ENCODE measurements around the gene ZG16. TPM values are rescaled to one million over a fixed set of nuclear protein-coding genes. Genes with fewer than 3 reads are reported as not detected.

Gene ZG16
- total RNA-seq, 5 donors from 2014 or later (not counting 1 experiment from before 2014, with no cell fraction given), result 0.09 to 0.15 TPM; not detected in 3

- ATAC-seq (replicated peaks in 1 of 4) (peak; percentile 33 to 54 (median 38)), DNase-seq (peak; percentile 77 to 94 (median 84))
- H3K27me3 Mint-ChIP-seq, result no peaks in the 10 kb centered on the region
- peaks cover 0 to 19% of the 10 kb centered on the region in 2 donors for H3K36me3 ChIP-seq (ENCODE audit: control insufficient read depth in 2 of 2, extremely low read depth in 1 of 2, insufficient read depth in 1 of 2, low read length in 1 of 2)
- peak overlapping the region; percentile 98 for H3K27ac Mint-ChIP-seq
- ChIA-PET POLR2A (interaction anchor here (0.5 to 1.2 kb wide), 9 partner anchors 8 to 257 kb away, joined by 3 to 8 read pairs (median 3); partner anchors contain the start of genes KIF22 (in 1 of the 2) and PAGR1 (in 1 of the 2)), CTCF (interaction anchor here (0.8 to 2.3 kb wide), 11 partner anchors 8 to 188 kb away, joined by 3 to 42 read pairs (median 6); partner anchors contain the start of genes MVP (in 2 of the 2), PAGR1 (in 2 of the 2), HIRIP3 (in 1 of the 2) and KIF22 (in 1 of the 2))
- H3K27ac ChIP-seq (ENCODE audit: low read length), result peak overlapping the region; percentile 78
- peaks cover 14% of the 10 kb centered on the region for H3K36me3 Mint-ChIP-seq
- under 1% methylated on average over 55 of the region's 69 CpGs for WGBS (ENCODE audit: insufficient coverage)
- H3K9me3 Mint-ChIP-seq, result no peaks in the 10 kb centered on the region
- H3K4me3 Mint-ChIP-seq, result peak overlapping the region; percentile 86 to 92 (median 87)
- H3K4me1 Mint-ChIP-seq, result peaks cover 57 to 63% (median 59%) of the 10 kb centered on the region in 3 donors
- H3K27me3 ChIP-seq (replicated peaks in 1 of 2; ENCODE audit: control insufficient read depth in 2 of 2, extremely low read depth in 1 of 2, insufficient read depth in 2 of 2, low read length in 1 of 2), result peaks cover 0 to 12% of the 10 kb centered on the region in 2 experiments
- H3K9me3 ChIP-seq, result no peaks in the 10 kb centered on the region
- H3K4me3 ChIP-seq (ENCODE audit: control insufficient read depth in 1 of 2, extremely low read depth in 1 of 2, low read length in 1 of 2), result peak overlapping the region; percentile 56 to 59
- peaks cover 40 to 70% of the 10 kb centered on the region in 2 experiments for H3K4me1 ChIP-seq (ENCODE audit: control insufficient read depth in 1 of 2, extremely low read depth in 1 of 2, insufficient read depth in 2 of 2, low read length in 2 of 2)
These were observed 29.6 kb downstream of the ZG16 start for GRCh38 chr16:29807426-29808218.

DNA sequence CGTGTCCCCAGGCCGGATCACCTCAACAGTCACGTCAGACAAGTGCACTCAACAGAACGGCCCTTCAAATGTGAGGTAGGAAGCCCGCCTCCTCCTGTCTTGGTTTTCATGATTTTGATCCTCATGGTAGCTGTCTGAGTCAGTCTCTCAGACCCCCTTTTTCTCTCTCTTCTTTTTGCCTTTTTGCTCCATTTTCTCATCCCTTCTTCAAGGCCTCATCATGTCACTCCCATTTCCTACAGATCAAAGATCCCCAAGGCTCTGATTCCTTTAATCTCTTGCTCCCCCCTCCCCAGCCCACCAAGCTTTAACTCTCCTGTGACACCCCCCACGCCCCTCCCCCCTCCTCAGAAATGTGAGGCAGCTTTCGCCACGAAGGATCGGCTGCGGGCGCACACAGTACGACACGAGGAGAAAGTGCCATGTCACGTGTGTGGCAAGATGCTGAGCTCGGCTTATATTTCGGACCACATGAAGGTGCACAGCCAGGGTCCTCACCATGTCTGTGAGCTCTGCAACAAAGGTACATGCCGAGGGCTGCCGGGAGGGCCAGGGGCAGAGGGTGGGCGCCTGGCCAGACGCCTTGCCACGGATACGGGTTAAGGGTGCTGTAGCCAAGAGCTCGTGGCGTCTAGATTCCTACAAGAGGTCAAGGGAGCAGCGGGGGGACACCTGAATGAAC is 30.3 kb downstream of the ZG16 start:
- H3K4me1 Mint-ChIP-seq, result peaks cover 55 to 69% (median 65%) of the 10 kb centered on the region in 3 donors
- H3K27ac Mint-ChIP-seq, result peak overlapping the region; percentile 98
- Histone ChIP-seq H3K9me3 (no peaks in the 10 kb centered on the region), H3K27me3 (replicated peaks in 1 of 2; ENCODE audit: control insufficient read depth in 2 of 2, extremely low read depth in 1 of 2, insufficient read depth in 2 of 2, low read length in 1 of 2) (peaks cover 0 to 16% of the 10 kb centered on the region in 2 experiments), H3K36me3 (ENCODE audit: control insufficient read depth in 2 of 2, extremely low read depth in 1 of 2, insufficient read depth in 1 of 2, low read length in 1 of 2) (peaks cover 0 to 19% of the 10 kb centered on the region in 2 donors), H3K4me1 (ENCODE audit: control insufficient read depth in 1 of 2, extremely low read depth in 1 of 2, insufficient read depth in 2 of 2, low read length in 2 of 2) (peaks cover 40 to 75% of the 10 kb centered on the region in 2 experiments), H3K27ac (ENCODE audit: low read length) (peak overlapping the region; percentile 78), H3K4me3 (ENCODE audit: control insufficient read depth in 1 of 2, extremely low read depth in 1 of 2, low read length in 1 of 2) (peak overlapping the region; percentile 56 to 64)
- H3K9me3 Mint-ChIP-seq, result no peaks in the 10 kb centered on the region
- CTCF ChIA-PET, result interaction anchor here (0.6 to 2.3 kb wide), 12 partner anchors 8 to 283 kb away, joined by 3 to 42 read pairs (median 5); partner anchors contain the start of genes MVP (in 2 of the 2), PAGR1 (in 2 of the 2), KIF22 (in 1 of the 2) and TBX6 (in 1 of the 2)
- peaks cover 0 to 2% of the 10 kb centered on the region in 2 donors for H3K27me3 Mint-ChIP-seq
- peak in 2 of 4 experiments; percentile 0 to 2 for ATAC-seq (replicated peaks in 1 of 4)
- H3K4me3 Mint-ChIP-seq, result peak overlapping the region; percentile 86 to 92 (median 87)
- WGBS (ENCODE audit: insufficient coverage), result 17% methylated on average over 22 of the region's 25 CpGs
- POLR2A ChIA-PET, result interaction anchor here (0.5 to 1.2 kb wide), 10 partner anchors 8 to 256 kb away, joined by 3 to 8 read pairs (median 4); partner anchors contain the start of genes KIF22 (in 1 of the 2) and PAGR1 (in 1 of the 2)
- H3K36me3 Mint-ChIP-seq, result peaks cover 14% of the 10 kb centered on the region
- peak in 4 of 35 experiments; percentile 23 to 59 (median 30) for DNase-seq

GRCh38 chr16:29809031-29809747 is 31.1 kb downstream of the ZG16 start:
- Mint-ChIP-seq H3K36me3 (peaks cover 14% of the 10 kb centered on the region), H3K9me3 (no peaks in the 10 kb centered on the region), H3K27me3 (peaks cover 0 to 2% of the 10 kb centered on the region in 2 donors), H3K4me1 (peaks cover 51 to 66% (median 58%) of the 10 kb centered on the region in 3 donors), H3K27ac (peak overlapping the region; percentile 98), H3K4me3 (peak overlapping the region; percentile 86 to 92 (median 87))
- WGBS (ENCODE audit: insufficient coverage), result 49% methylated on average over 21 of the region's 31 CpGs
- Histone ChIP-seq H3K4me1 (ENCODE audit: control insufficient read depth in 1 of 2, extremely low read depth in 1 of 2, insufficient read depth in 2 of 2, low read length in 2 of 2) (peaks cover 38 to 71% of the 10 kb centered on the region in 2 experiments), H3K4me3 (ENCODE audit: control insufficient read depth in 1 of 2, extremely low read depth in 1 of 2, low read length in 1 of 2) (peak overlapping the region; percentile 56 to 64), H3K9me3 (no peaks in the 10 kb centered on the region), H3K27me3 (replicated peaks in 1 of 2; ENCODE audit: control insufficient read depth in 2 of 2, extremely low read depth in 1 of 2, insufficient read depth in 2 of 2, low read length in 1 of 2) (peaks cover 0 to 16% of the 10 kb centered on the region in 2 experiments), H3K36me3 (ENCODE audit: control insufficient read depth in 2 of 2, extremely low read depth in 1 of 2, insufficient read depth in 1 of 2, low read length in 1 of 2) (peaks cover 0 to 19% of the 10 kb centered on the region in 2 donors), H3K27ac (ENCODE audit: low read length) (peak overlapping the region; percentile 78)
- POLR2A ChIA-PET, result no interaction called here
- CTCF ChIA-PET, result interaction anchor here (0.6 to 2.3 kb wide), 6 partner anchors 12 to 282 kb away, joined by 3 to 36 read pairs (median 4); partner anchors contain the start of gene TBX6 (in 1 of the 2)
- DNase-seq (no peak), ATAC-seq (replicated peaks in 1 of 4) (no peak)

- ChIA-PET POLR2A (interaction anchor here in 1 of 2 donors (0.6 kb wide), 1 partner anchor 25 kb away, joined by 14 read pairs; no protein-coding TSS in a partner anchor), CTCF (interaction anchor here (0.5 to 1.1 kb wide), 4 partner anchors 12 to 118 kb away, joined by 3 to 5 read pairs (median 3); no protein-coding TSS in a partner anchor)
- Mint-ChIP-seq H3K36me3 (peaks cover 14% of the 10 kb centered on the region), H3K27ac (peak overlapping the region; percentile 87 to 94), H3K9me3 (no peaks in the 10 kb centered on the region), H3K4me1 (peaks cover 54 to 69% (median 57%) of the 10 kb centered on the region in 3 donors), H3K27me3 (peaks cover 0 to 2% of the 10 kb centered on the region in 2 donors), H3K4me3 (peak overlapping the region; percentile 81 to 90 (median 82))
- peaks cover 0 to 16% of the 10 kb centered on the region in 2 experiments for H3K27me3 ChIP-seq (replicated peaks in 1 of 2; ENCODE audit: control insufficient read depth in 2 of 2, extremely low read depth in 1 of 2, insufficient read depth in 2 of 2, low read length in 1 of 2)
- DNase-seq (peak in 30 of 35 experiments; percentile 36 to 73 (median 53)), ATAC-seq (replicated peaks in 1 of 4) (no peak)
- H3K4me3 ChIP-seq (ENCODE audit: control insufficient read depth in 1 of 2, extremely low read depth in 1 of 2, low read length in 1 of 2), result peak overlapping the region; percentile 40 to 59
- peak overlapping the region; percentile 66 for H3K27ac ChIP-seq (ENCODE audit: low read length)
- peaks cover 0 to 19% of the 10 kb centered on the region in 2 donors for H3K36me3 ChIP-seq (ENCODE audit: control insufficient read depth in 2 of 2, extremely low read depth in 1 of 2, insufficient read depth in 1 of 2, low read length in 1 of 2)
- H3K4me1 ChIP-seq (ENCODE audit: control insufficient read depth in 1 of 2, extremely low read depth in 1 of 2, insufficient read depth in 2 of 2, low read length in 2 of 2), result peaks cover 34 to 71% of the 10 kb centered on the region in 2 experiments
- 50% methylated on average over 7 of the region's 23 CpGs for WGBS (ENCODE audit: insufficient coverage)
- H3K9me3 ChIP-seq, result no peaks in the 10 kb centered on the region
These were observed 32.0 kb downstream of the ZG16 start for GRCh38 chr16:29809850-29810698.

- CTCF ChIA-PET, result interaction anchor here (0.7 to 1.1 kb wide), 3 partner anchors 11 to 38 kb away, joined by 3 to 5 read pairs (median 3); no protein-coding TSS in a partner anchor
- POLR2A ChIA-PET, result interaction anchor here in 1 of 2 donors (0.6 kb wide), 1 partner anchor 24 kb away, joined by 14 read pairs; no protein-coding TSS in a partner anchor
These were observed 32.7 kb downstream of the ZG16 start for GRCh38 chr16:29810699-29811169.

More at GRCh38 chr16:29810699-29811169, 32.7 kb downstream of the ZG16 start:
- Mint-ChIP-seq H3K36me3 (peaks cover 14% of the 10 kb centered on the region), H3K27ac (peak overlapping the region; percentile 87 to 94), H3K9me3 (no peaks in the 10 kb centered on the region), H3K27me3 (peaks cover 0 to 2% of the 10 kb centered on the region in 2 donors), H3K4me3 (peak overlapping the region; percentile 81 to 90 (median 82)), H3K4me1 (peaks cover 54 to 72% (median 59%) of the 10 kb centered on the region in 3 donors)
- 19% methylated on average over 5 of the region's 9 CpGs for WGBS (ENCODE audit: insufficient coverage)
- DNase-seq, result no peak
- H3K27me3 ChIP-seq (replicated peaks in 1 of 2; ENCODE audit: control insufficient read depth in 2 of 2, extremely low read depth in 1 of 2, insufficient read depth in 2 of 2, low read length in 1 of 2), result peaks cover 0 to 16% of the 10 kb centered on the region in 2 experiments
- H3K27ac ChIP-seq (ENCODE audit: low read length), result peak overlapping the region; percentile 66
- peak overlapping the region; percentile 69 to 72 for H3K4me3 ChIP-seq (ENCODE audit: control insufficient read depth in 1 of 2, extremely low read depth in 1 of 2, low read length in 1 of 2)
- no peak for ATAC-seq (replicated peaks in 1 of 4)
- no peaks in the 10 kb centered on the region for H3K9me3 ChIP-seq
- H3K4me1 ChIP-seq (ENCODE audit: control insufficient read depth in 1 of 2, extremely low read depth in 1 of 2, insufficient read depth in 2 of 2, low read length in 2 of 2), result peaks cover 34 to 75% of the 10 kb centered on the region in 2 experiments
- H3K36me3 ChIP-seq (ENCODE audit: control insufficient read depth in 2 of 2, extremely low read depth in 1 of 2, insufficient read depth in 1 of 2, low read length in 1 of 2), result peaks cover 0 to 19% of the 10 kb centered on the region in 2 donors
